Osteocyte (in vitro differentiated cells): Measurements from ENCODE around the gene EGR1. TPM values are rescaled to one million over a fixed set of nuclear protein-coding genes. Genes with fewer than 3 reads are reported as not detected.

ENCODE experiments used
- DNase-seq: peaks from one replicate; pipeline ENCODE4 v3.0.0; 2021; ENCODE audit warnings: mixed read lengths; ENCODE audit not compliant: unreplicated experiment; ENCODE audit errors: extremely low spot score
- H3K27ac Mint-ChIP-seq: one replicate; pipeline ENCODE4 v1.8.0; 2021; ENCODE audit warnings: mild to moderate bottlenecking, mixed read lengths; ENCODE audit not compliant: unreplicated experiment
- H3K27me3 Mint-ChIP-seq: one replicate; pipeline ENCODE4 v1.8.0; 2021; ENCODE audit warnings: mixed read lengths; ENCODE audit not compliant: unreplicated experiment
- H3K36me3 Mint-ChIP-seq: one replicate; pipeline ENCODE4 v1.8.0; 2021; ENCODE audit warnings: mixed read lengths; ENCODE audit not compliant: unreplicated experiment
- H3K4me1 Mint-ChIP-seq: one replicate; pipeline ENCODE4 v1.8.0; 2021; ENCODE audit warnings: mixed read lengths; ENCODE audit not compliant: unreplicated experiment
- H3K4me3 Mint-ChIP-seq: one replicate; pipeline ENCODE4 v1.8.0; 2021; ENCODE audit warnings: mild to moderate bottlenecking, moderate library complexity, mixed read lengths; ENCODE audit not compliant: unreplicated experiment
- H3K9me3 Mint-ChIP-seq: one replicate; pipeline ENCODE4 v1.8.0; 2021; ENCODE audit warnings: mixed read lengths; ENCODE audit not compliant: unreplicated experiment
- total RNA-seq: library from RNA; stranded (reverse); gene quantifications from 2 replicates; pipeline ENCODE4 v1.2.1, GENCODE V29; 2021
- TF ChIP-seq, protein P1 (sequence below): fragments of 200-600 bp; sonication (generic); IDR thresholded peaks from 2 replicates; pipeline ENCODE4 v1.5.0; 2021; ENCODE audit warnings: antibody characterized with exemption, mild to moderate bottlenecking, moderate library complexity

The EGR1 gene
- total RNA-seq, 1 donor from 2014 or later = 415 TPM

DNA sequence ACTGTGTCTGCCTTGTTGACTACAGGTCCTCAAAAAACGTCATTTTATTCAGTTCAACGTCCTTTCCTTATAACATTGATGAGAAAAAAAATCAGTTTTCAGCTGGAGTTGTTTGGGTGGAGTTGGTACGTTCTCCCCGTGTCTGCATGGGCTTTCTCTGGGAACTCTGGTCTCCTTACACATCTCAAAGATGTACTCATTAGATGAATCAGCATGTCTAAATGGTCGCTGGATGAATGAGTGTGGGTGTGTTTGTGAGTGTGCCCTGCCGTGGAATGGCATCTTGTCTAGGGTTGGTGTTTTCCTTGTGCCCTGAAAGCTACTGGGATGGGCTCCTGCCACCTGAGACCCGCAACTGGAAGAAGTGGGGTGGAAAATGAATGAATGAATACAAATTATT is 30.1 kb downstream of the EGR1 start:
- H3K4me3 Mint-ChIP-seq = no peak overlapping the region
- peaks cover 10% of the 10 kb centered on the region for H3K27me3 Mint-ChIP-seq
- TF ChIP-seq, protein P1, sequence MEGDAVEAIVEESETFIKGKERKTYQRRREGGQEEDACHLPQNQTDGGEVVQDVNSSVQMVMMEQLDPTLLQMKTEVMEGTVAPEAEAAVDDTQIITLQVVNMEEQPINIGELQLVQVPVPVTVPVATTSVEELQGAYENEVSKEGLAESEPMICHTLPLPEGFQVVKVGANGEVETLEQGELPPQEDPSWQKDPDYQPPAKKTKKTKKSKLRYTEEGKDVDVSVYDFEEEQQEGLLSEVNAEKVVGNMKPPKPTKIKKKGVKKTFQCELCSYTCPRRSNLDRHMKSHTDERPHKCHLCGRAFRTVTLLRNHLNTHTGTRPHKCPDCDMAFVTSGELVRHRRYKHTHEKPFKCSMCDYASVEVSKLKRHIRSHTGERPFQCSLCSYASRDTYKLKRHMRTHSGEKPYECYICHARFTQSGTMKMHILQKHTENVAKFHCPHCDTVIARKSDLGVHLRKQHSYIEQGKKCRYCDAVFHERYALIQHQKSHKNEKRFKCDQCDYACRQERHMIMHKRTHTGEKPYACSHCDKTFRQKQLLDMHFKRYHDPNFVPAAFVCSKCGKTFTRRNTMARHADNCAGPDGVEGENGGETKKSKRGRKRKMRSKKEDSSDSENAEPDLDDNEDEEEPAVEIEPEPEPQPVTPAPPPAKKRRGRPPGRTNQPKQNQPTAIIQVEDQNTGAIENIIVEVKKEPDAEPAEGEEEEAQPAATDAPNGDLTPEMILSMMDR = no peak
- no peak for DNase-seq
- H3K27ac Mint-ChIP-seq = no peak overlapping the region
- peaks cover 11% of the 10 kb centered on the region for H3K4me1 Mint-ChIP-seq
- H3K36me3 Mint-ChIP-seq = no peaks in the 10 kb centered on the region
- H3K9me3 Mint-ChIP-seq = no peaks in the 10 kb centered on the region

DNA sequence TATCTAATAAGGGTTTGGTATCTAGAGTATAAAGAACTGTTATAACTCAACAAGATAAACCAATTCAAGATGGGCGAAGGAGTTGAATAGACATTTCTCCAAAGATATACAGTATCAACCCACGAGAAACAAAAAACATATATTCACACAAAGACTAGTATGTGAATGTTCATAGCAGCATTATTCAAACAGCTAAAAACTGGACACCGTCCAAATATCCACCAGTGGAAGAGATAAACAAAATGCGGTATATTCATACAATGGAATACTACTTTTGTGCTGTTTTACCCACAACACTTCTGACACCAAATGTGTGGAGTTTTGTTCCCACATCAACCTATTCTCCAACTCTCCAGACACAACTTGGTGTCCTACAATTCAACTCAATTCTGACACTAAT is 33.1 kb downstream of the EGR1 start:
- no peaks in the 10 kb centered on the region for H3K36me3 Mint-ChIP-seq
- no peak for DNase-seq
- no peaks in the 10 kb centered on the region for H3K9me3 Mint-ChIP-seq
- no peaks in the 10 kb centered on the region for H3K27me3 Mint-ChIP-seq
- TF ChIP-seq, protein P1 = no peak
- H3K4me3 Mint-ChIP-seq = no peak overlapping the region
- H3K4me1 Mint-ChIP-seq = no peaks in the 10 kb centered on the region
- no peak overlapping the region for H3K27ac Mint-ChIP-seq

DNA sequence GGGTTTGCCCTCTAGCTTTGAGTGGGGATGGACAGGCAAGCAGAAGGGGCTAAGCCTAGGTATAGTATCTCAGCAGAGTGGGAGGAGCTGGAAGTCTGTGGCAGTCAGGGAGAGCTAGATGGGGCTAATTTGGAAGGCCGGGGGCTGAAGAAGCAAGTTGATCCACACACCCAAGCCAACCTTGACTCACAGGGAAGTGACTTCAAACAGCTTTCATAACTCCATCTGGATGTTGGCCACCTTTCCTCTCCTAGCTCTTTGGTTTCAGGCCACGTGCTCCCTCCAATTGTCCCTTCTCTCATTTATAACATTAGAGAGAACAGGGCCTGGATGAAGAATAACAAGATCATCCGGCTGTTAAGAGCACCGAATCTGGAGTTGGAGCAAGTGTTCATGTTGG is 36.8 kb downstream of the EGR1 start:
- TF ChIP-seq, protein P1 = no peak
- Mint-ChIP-seq H3K4me3 (no peak overlapping the region), H3K4me1 (peaks cover 10% of the 10 kb centered on the region), H3K27me3 (no peaks in the 10 kb centered on the region), H3K36me3 (peaks cover under 1% of the 10 kb centered on the region), H3K27ac (no peak overlapping the region), H3K9me3 (no peaks in the 10 kb centered on the region)
- no peak for DNase-seq

DNA sequence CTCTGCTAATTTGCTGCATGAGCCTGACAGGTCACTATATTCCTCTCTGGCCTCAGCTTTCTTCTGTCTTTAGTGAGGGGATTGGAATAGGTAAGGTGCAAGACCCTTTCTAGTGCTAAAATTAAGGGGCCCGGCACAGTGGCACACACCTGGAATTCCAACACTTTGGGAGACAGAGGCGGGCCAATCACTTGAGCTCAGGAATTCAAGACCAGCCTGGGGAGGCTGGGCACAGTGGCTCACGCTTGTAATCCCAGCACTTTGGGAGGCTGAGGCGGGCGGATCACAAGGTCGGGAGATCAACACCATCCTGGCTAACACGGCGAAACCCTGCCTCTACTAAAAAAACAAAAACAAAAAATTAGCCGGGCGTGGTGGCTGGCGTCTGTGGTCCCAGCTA is 37.2 kb downstream of the EGR1 start:
- Mint-ChIP-seq H3K4me3 (no peak overlapping the region), H3K4me1 (peaks cover 10% of the 10 kb centered on the region), H3K36me3 (peaks cover 4% of the 10 kb centered on the region), H3K27ac (no peak overlapping the region), H3K27me3 (no peaks in the 10 kb centered on the region), H3K9me3 (no peaks in the 10 kb centered on the region)
- DNase-seq = no peak
- TF ChIP-seq, protein P1 = no peak

DNA sequence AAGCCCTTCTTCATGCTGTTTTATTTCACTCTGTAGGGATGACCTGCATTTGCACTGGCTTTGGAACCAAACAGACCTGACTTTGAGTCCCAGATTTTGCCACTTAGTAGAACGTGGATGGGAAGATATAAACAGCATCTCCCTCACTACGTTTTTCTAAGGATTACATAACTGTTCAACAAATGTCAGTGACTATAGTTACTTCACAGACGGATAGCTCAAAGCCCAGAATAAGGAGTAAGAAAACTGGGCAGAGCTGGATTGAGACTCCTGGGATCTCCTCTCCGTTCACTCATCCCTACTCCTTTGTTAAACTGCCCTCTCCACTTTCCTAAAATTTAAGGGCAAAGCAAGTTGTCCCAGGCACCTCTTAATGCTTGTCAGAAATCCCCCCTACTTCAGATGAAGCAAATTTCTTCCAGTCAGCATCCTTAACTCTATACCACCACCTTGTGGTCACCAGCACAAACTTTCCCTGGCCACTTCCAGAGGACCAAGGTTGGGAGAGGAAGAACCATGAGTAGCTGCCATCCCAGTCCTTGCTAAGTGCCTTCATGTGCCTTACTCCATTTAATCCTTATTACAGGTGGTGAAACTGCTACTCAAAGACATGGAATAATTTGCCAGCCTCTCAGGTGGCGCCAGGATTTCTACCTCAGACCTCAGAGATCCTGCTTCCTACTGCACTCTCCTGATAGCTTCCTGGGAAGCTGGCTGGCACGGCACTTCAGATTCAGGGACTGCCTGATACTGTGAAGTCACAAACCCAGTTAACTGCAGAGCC is 38.4 kb downstream of the EGR1 start:
- TF ChIP-seq, protein P1 = peak; percentile 75
- no peak for DNase-seq
- H3K27me3 Mint-ChIP-seq = no peaks in the 10 kb centered on the region
- peaks cover 10% of the 10 kb centered on the region for H3K4me1 Mint-ChIP-seq
- H3K27ac Mint-ChIP-seq = peak overlapping the region; percentile 23
- no peaks in the 10 kb centered on the region for H3K9me3 Mint-ChIP-seq
- no peak overlapping the region for H3K4me3 Mint-ChIP-seq
- peaks cover 14% of the 10 kb centered on the region for H3K36me3 Mint-ChIP-seq
